ENCODE measurements around the gene LFNG.

Gene LFNG

DNA sequence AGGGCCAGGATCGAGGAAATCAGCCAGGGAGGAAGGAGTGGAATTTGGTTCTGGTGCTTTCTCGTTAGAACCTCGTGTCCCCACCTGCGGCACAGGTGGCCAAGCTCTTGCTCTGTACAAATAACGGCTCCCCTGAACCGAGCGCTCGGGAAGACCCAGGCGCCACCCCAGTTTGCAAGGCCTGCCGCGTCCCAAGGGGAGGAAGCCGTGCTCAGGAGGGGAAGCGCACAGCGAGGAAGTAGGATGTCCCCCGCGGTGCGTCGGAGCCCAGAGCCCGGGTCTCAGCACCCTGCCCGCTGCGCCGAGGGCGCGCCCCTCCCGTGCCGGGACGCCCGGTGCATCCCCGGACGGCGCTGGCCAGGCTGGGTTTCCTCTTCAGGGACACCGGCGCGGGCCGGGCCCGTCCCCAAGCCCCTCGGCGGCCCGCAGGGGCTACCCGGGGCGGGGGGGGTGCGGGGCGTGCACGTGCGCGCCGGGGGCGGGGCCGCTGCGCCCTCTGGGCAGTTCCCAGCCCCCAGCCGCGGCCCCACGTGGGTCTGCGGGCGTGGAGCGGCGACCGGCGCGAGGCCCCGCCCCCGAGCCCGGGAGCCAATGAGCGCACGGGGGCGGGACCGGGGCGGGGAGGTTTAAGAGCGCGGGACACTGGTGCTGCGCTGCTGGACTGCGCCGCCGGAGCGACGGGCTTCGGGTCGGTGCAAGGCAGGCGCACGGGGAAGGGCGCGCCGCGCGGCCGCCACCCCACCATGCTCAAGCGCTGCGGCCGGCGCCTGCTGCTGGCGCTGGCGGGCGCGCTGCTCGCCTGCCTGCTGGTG is at the start of gene LFNG:
TSS of gene LFNG (plus strand) at position 656 of the 812 bp plus-strand sequence. CDS start at position 744, 88 bp downstream.
- peak; percentile 68 to 87 for DNase-seq

GRCh38 chr7:2470204-2471021 is 49.2 kb upstream of the LFNG start:
- DNase-seq, result no peak

DNA sequence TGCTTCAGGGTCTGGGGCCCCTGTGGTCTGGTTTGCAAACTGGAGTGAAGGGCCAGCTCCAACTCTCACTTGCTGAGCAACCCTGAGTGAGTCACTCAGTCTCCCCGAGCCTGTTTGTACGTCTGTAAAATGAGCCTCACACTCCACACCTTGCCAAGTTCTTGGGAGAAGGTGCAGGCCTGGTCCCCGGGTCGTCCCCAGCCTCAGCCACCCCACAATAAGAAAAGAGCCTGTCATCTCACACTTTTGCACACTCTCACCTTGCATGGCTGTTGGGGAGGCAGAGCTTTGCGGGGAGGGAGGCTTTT is 48.6 kb upstream of the LFNG start:
- no peak for DNase-seq

- DNase-seq, result peak; percentile 19 to 62
These were observed 48.2 kb upstream of the LFNG start for GRCh38 chr7:2471396-2471795.

- no peak for DNase-seq
These were observed 46.8 kb upstream of the LFNG start for GRCh38 chr7:2472739-2473138.

DNA sequence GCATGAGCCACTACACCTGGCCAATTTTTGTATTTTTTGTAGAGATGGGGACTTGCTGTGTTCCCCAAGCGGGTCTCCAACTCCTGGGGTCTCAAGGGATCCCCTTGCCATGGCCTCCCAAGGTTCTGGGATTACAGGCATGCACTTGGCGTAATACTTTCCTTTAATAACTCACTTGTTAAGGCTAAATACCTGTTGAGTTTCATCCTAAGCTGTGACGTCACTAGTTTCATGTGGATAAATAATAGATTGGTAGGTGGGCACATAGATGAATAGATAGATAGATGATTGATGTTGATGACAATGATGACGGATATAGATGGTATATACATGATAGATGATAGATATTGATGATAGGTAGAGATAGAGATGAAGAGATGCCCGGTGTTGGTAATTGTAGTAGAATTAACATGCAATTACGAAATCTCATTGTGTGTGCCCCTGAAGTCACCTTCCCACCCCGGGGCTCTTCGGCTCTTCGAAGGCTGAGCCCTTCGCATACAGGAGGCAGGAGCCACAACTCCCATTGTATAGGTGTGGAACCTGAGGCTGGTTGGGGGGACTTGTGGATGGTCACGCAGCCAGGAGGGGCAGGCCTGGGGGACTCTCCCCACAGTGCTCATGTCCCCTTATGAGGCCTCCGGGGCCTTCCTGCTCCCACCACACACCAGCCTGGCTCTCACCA is 45.9 kb upstream of the LFNG start:
- DNase-seq, result no peak

- no peak for DNase-seq
These were observed 45.4 kb upstream of the LFNG start for GRCh38 chr7:2474224-2474623.

- no peak for DNase-seq
These were observed 44.5 kb upstream of the LFNG start for GRCh38 chr7:2474813-2475677.

- no peak for DNase-seq
These were observed 43.9 kb upstream of the LFNG start for GRCh38 chr7:2475678-2476015.

- DNase-seq, result peak in 1 of 2 experiments; percentile 24
These were observed 43.3 kb upstream of the LFNG start, which contains the start of gene GRIFIN for GRCh38 chr7:2476298-2476697. Gene GRIFIN (minus strand): TSS chr7:2476398. CDS start chr7:2476383, 15 bp downstream.

DNA sequence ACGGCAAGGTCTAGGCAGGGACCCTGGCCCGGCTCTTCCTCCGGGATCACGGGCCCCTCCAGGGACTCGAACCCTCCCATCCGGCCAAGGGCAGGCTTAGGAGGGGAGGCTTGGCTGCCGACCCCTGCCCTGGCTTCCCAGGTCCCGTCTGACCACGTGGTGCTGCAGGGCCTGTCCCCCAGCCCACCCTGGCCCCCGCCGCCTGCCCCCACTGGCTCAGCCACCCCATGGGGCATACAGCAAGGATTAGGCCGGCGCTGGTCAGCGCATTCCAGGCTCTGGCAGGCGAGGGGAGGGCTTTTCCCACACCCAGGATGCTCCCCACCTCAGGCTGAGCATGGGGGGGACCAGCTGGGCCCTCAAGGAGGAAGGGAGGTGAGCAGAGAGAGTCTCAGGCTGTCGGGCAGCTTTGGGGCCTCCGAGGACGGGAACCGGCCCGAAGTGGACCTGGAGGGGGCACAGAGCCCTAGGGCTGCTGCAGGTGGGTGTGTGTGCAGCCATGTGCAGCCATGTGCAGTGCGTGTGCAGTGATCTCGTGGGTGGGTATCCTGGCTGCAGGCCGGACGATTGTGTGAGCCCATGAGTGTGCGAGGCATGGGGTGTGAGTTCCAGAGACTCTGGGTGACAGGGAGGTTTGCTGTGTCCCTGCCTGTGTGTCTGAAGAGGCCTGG is 42.7 kb upstream of the LFNG start:
- no peak for DNase-seq

GRCh38 chr7:2477447-2478398 is 41.9 kb upstream of the LFNG start:
- peak in 1 of 2 experiments; percentile 40 for DNase-seq

GRCh38 chr7:2478399-2478785 is 41.2 kb upstream of the LFNG start:
- DNase-seq, result no peak

DNA sequence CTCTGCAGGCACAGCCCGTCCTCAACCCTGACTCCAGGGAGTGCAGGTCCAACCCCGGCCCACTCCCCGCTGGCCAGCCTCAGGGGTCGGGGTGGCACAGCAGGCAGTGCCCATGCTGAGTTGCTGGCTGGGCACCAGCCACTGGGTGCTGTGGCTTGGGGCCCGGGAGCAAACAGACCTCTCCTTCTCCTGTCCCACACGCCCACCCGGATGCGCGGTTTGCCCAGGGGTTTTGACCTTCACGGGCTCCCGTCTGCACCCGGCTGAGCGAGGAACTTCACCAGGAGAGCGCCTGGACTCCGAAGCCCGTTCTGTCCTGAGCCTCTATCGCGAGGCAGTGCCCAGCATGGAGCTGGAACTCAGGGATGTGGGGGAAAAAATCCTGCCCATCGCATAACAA is 40.8 kb upstream of the LFNG start:
- DNase-seq, result no peak

GRCh38 chr7:2479276-2480069 is 40.1 kb upstream of the LFNG start:
- DNase-seq, result no peak

- DNase-seq, result no peak
These were observed 39.5 kb upstream of the LFNG start for GRCh38 chr7:2480070-2480408.

GRCh38 chr7:2481195-2481594 is 38.4 kb upstream of the LFNG start:
- DNase-seq, result no peak

GRCh38 chr7:2482725-2483451 is 36.7 kb upstream of the LFNG start:
- no peak for DNase-seq

- DNase-seq, result peak; percentile 25 to 76
These were observed 36.1 kb upstream of the LFNG start for GRCh38 chr7:2483494-2483893.
